HG02885 (cell line): ENCODE results near the gene BNC2.

Experiments used
- ATAC-seq: cut with Tn5 transposase; IDR thresholded peaks from one replicate; pipeline ENCODE4 v1.9.1; 2021; ENCODE audit warnings: mild to moderate bottlenecking; ENCODE audit not compliant: unreplicated experiment, poor library complexity

Gene BNC2

GRCh38 chr9:16869882-16870595 lies 431 bp downstream of the BNC2 start:
- ATAC-seq: no peak

DNA sequence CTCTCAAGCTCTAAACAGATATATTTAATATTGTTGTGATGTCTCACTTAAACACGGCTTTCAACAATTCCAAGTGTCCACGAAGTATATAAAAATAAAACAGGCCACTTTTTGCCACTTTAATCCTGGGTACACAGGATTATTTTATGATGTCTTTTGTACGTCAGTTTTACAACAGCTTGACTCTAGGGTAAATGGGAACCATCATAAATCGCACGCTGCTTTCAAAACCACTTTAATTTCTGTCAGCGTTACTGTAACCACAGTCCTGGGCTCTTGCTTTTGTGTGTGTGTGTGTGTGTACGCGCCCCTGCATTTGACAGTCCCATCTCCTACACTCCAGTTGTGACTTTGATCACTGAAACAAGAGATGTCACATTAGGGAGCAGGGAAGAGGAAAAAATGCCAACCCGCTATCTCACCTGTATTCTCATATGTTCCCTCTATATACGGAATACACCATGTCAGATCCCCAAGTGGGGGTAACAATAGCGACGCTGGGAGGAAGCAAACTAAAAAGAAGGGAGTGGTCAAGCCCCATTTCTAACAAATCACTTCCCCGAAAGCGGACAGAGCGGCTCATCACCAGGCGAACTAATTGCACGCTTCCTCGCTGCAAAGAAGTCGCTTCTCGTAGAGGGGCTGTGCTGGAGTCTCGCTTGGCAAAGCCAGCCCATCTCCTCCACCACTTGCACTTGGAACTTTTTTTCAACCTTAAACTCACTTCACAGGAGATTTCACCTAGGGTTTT lies 1.2 kb downstream of the BNC2 start:
- ATAC-seq: no peak

DNA sequence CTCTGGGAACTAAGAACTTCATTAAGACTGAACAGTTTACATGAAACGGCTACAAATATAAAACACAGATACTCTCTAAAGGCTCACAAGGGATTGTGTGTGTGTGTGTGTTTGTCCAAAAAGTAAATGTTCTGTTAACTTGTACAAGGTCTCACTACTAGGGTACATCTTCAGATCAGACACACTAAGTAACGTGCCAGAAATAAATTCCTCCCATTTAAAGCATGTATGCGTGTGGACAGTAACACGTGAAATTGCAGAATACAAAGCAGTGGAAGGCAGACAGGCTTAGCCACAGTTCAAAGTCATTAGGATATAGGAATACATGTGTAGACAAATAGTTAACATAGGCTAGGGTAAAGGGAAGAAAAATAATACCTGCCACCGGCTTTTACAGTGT lies 1.8 kb downstream of the BNC2 start:
- no peak for ATAC-seq

DNA sequence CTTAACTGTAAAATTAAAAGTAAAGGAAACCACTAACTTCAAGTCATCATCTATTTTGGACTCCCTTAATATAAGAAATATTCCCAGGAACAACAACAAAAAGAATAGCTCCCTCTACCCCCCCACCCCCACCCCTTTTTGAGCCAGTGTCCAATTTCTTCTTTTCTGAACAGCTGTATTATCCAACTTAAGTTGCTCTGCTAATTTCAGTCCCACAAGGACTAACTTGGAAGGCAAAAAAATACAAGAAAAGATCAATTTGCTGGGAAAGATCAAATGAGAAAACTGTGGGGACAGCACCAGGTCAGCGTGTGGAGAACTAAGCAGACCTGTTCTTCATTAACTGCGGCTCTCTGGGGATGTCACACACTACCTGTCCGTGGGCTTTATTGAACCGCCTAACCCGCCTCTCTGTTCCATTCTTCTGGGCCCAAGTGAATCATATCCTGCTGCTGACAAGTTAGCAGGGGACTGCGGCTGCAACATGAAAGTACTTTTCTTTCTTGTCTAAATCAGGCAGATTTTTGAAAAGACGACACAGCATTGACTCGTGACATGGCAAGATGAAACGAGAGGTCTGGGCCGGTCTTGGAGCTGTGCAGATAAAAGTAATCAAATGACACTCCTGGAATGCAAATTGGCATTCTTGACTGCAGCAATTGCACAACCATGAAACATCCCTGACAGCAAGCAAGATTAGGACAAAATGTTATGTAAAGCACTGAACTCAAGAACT lies 2.7 kb downstream of the BNC2 start:
- ATAC-seq: no peak

GRCh38 chr9:16866587-16866986 lies 3.9 kb downstream of the BNC2 start:
- ATAC-seq: no peak

GRCh38 chr9:16864649-16865434 lies 5.6 kb downstream of the BNC2 start:
- ATAC-seq: no peak

GRCh38 chr9:16848179-16848578 lies 22.3 kb downstream of the BNC2 start:
- ATAC-seq: no peak

- no peak for ATAC-seq
Measured at GRCh38 chr9:16846986-16847385, 23.5 kb downstream of the BNC2 start.

- ATAC-seq: no peak
Measured at GRCh38 chr9:16846367-16846766, 24.1 kb downstream of the BNC2 start.

DNA sequence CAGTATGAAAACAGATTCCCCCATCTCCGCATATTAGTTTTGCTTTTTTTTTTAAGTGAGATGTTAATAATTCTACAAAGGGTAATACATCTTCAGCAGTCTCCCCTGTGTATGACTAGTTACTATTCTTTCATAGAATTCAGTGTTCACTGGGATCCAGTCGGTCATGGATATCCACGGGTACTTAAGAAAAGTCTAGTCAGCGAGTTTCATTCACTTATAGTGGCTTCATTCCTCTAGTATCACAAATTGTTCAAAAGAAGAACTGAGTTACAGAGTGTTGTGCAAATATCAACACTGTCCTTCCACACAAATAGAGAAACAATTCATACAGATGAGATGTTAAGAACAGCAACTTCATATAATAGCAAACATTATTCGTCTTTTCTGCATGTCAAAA lies 35.7 kb downstream of the BNC2 start:
- ATAC-seq: no peak

DNA sequence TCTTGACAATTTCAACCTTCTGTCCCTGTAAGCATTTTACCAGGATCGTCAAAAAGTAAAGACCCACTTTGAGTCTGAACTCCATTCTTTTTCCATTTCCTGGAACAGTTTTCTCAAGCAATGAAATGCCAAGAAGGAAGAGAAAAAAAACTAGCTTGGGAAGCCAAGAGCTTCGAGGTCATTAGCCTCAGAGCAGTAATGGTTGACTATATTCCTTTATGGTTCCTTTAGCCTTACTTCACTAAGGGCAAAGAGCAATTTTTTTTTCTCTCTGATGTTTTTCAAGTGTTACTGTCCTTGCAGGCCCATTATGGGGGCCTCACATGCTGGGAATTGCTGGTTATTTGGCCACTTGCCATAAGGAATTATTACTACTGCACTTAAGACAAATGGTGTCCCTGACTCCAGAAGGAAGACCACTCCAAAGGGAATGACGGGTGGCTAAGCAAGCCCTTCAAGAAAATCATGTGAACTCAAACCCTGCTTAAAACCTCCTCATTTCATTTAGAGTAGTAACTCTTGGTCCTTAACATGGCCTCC lies 37.1 kb downstream of the BNC2 start:
- ATAC-seq: no peak

- no peak for ATAC-seq
Measured at GRCh38 chr9:16832101-16832500, 38.4 kb downstream of the BNC2 start.

- ATAC-seq: no peak
Measured at GRCh38 chr9:16830806-16831205, 39.7 kb downstream of the BNC2 start.

GRCh38 chr9:16828340-16829281 lies 41.9 kb downstream of the BNC2 start:
- no peak for ATAC-seq

- ATAC-seq: no peak
Measured at GRCh38 chr9:16825971-16826625, 44.4 kb downstream of the BNC2 start.

DNA sequence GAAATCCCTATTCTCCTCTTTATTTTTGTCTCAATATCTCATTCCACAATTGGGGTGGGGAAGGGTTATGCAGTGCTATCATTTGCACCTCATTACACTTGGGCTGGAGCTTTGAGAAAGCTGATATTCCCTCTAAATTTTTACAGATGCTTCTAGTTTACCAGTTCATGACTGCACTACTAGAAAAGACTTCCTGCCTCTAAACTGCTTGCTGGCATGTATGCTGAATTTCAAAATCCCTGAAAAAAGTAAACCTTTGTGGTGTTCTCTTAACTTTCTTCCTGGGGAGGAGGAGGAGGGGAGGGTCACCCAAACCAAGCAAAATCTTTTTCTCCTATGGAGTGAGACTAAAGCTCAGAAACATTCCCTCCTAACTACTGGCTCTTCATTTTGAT lies 45.1 kb downstream of the BNC2 start:
- ATAC-seq: no peak

DNA sequence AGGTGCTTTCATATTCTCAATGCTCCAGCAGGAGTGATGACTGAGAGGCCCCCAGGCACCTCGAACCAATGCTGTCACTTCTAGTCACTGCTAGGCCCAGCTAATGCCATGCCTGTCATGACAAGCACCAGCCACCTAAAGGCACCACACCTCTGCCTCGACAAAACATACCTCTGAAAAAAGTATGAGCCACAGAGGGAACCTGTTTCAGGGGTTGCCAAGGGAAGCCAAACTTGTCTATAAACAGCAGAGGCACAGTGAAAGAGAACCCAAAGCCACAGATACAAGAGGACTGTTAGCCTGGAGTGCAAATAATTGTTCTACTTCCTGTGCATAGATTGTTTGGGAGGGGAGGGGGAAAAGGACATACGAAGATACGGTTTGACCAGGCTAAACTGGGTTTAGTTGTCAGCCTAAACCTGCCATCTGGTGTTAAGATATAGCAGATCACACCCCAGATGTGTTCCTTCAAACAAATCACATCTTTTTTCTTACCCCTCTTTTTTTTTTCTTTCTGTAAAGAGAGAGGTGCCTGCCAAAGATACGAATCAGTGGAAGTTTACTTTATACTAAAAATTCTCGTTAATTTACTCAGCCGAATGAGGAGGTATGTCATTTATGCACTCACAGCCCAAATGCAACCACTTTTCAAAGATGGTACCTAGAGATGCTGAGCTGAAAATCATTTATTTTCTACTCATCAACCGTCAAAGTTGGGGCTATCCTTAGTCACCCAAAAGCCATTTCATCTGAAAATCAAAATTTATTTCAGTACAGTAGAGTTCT lies 45.7 kb downstream of the BNC2 start:
- no peak for ATAC-seq

DNA sequence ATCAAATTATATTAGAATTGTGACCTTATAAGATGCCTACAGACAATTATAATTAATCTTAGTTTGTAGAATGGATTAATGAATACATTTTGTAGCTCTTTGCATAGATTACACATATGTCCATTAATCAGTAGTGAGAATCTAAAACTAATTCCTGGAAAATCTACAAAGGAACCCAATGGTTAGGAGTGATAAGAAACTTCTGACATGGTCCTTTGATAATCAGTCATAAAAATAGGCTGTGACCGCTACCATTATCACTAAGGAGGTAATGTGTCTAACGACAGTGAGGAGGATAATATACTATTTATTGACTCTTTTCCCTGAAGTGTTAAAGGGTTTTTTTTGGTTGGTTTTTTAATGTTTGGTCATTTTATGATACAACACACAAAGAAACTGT lies 46.6 kb downstream of the BNC2 start:
- no peak for ATAC-seq
